GM19099 (cell line): ENCODE measurements around the gene RGCC.

Experiments used
- POLR2A ChIP-seq: IDR thresholded peaks from 3 replicates; pipeline ENCODE4 v1.6.1; 2011; ENCODE audit warnings: low read depth; ENCODE audit not compliant: insufficient read length; ENCODE audit errors: extremely low read depth

The RGCC gene

DNA sequence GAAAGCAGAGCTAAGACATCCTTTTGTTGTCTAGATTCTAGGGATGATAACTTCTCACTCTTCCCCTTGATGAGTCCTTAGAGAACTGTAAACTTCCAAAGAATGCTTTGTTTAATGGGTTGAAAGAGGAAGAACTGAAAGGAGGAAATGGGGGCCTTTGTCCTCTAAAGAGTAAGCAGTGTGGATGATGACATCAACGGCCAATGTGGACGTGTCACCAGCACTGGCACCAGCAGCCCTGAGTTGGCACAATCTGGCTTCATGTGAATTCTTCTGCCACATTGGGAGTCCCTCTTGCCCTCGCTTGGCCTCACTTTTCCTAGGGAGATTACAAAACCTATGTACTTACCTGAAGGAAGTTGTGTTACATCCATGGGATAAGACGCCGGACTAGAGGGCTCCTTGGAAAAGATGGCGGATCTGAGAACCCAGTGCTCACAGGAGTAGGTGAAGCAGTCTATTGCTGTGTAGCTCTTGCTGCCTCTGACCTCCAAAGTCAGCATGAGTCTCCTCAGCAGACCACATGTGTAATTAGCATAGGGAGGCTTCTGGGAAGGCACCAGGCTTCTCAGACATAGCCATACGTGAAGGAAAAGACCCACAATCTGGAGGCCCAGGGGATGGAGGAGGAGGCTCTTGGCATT, 62.8 kb downstream of the RGCC start:
- no peak for TF ChIP-seq POLR2A
